GM15510 (cell line): Measurements from ENCODE around the gene ITPRIP.

Experiments
- POLR2A ChIP-seq: IDR thresholded peaks from 3 replicates; pipeline ENCODE4 v1.6.1; 2011; ENCODE audit warnings: borderline replicate concordance; ENCODE audit not compliant: insufficient read length; ENCODE audit errors: extremely low read depth

Gene ITPRIP

DNA sequence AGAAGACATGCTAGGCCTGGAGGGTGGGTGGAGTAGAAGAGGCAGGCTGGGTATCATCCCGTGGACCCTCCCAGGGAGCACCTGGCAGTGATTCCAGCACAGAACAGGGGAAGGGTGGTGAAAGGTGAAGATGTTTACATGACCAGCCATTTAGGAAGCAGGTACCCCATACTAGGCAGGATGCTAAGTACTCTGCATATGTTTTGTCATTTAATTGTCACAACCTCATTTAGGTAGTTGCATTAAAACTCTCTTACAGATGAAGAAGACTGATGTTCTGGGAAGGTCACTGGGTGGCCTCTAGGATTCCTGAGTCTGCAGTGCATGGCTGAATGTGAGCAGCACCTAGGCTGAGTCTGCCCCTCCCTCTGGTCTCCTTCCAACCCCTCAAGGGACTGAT is 15.2 kb downstream of the ITPRIP start:
- TF ChIP-seq POLR2A = no peak

DNA sequence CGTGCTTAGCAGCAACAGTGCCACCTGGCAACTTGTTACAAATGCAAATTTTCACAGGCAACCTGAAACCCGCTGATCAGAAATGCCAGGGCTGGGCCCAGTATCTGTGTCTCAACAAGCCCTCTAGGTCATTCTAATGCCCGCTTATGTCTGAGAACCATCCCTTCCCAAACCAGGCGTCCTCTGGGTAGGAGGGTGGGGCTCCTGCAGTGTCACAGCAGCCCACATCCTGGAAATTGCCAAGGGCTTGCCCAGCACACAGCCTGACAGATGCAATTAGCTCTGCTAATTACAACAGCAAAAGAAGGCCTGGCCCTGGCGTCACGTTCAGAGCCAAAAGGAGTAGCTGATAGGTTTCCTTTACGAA is 15.9 kb downstream of the ITPRIP start:
- TF ChIP-seq POLR2A = no peak

DNA sequence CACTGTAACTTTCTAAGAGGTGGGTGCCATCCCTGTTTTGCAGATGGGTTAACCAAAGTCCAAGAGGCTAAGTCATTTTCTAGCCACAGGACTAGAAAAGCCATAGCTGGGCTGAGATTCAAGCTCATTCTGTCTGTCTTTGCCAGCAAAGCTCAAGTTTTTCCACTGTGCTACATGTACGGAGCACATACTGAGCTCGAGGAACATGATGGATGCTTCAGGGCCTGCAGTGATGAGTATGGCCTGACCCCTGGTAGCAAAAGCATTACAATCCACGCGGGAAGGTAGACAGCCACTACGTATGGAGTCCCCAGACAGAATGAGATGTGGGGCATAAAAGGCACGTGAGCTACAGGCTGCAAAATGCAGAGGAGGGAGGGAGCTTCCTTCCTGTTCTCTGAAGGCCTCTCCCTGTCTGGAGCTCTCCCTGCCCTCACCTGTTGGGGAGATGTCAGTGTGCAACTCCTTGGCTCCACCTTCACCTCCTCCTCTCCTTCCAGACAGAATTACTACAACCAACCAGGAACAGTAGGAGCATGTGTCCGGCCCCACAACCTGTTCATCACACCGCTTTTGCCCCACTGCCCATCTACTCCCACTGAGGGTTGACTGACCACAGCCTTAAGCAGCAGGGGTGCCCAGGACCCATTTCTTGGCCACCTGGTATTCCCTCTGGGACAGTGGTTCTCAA is 16.4 kb downstream of the ITPRIP start:
- TF ChIP-seq POLR2A = no peak

DNA sequence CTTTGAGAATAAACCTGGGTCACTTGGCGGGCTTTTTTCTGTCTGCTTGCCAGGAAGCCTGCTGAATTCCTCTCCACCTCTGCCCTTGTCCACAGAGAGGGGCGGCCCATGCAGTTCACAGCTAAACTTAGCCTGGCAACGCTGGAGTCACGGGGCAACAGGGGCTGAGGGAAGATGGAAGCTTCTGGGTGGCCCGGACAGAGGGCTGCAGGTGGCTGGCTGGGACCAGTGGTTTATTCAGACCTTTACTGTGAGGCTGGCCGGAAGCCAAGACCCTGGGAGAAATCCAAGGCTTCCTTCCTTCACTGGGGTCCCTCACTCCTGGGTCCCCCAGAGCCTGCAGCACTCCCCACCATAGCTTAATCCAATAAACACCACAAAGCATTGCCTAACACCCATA is 17.0 kb downstream of the ITPRIP start:
- no peak for TF ChIP-seq POLR2A

DNA sequence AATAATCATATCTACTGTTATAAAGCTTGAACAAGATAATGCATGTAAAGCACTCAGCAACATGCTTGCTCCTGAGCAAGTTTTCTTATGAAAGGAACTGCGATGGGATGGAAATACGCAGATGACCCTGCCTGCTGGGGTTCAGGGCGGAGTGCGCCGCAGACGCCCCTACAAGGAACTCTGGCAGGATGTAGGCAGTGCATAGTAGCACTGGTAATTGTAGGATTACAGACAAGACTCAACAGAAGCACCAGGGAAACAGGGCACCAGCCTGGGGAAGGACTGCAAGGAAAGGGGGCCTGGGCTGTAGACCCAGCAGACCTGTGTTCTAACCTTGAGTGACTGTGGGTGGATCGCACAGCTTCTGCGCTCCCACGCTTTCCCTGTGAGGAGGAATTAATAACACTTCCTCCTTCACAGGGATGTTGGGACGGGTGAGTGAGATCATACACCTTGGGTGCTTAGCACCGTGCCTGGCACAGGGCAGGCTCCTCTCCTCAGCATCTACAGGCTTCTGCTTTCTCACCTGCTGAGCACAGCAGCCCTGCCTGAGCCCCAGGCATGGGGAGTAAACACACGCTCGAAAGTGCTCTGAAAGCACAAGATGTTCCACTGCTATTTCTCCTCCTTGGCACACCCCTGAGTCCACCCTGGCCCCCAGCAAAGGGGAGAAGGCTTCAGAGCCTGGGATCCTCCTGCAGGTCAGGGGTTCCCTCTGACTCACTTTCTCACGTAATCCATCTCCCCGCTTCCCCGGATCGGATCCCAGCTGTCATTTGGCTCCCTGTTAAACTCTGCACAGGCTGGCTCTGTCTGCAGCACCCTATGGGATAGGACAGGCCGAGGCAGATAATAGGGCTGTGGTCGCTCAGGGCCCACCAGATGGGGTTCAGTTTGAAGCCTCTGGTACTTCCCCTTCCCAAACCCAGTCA is 19.2 kb downstream of the ITPRIP start:
- TF ChIP-seq POLR2A = no peak

DNA sequence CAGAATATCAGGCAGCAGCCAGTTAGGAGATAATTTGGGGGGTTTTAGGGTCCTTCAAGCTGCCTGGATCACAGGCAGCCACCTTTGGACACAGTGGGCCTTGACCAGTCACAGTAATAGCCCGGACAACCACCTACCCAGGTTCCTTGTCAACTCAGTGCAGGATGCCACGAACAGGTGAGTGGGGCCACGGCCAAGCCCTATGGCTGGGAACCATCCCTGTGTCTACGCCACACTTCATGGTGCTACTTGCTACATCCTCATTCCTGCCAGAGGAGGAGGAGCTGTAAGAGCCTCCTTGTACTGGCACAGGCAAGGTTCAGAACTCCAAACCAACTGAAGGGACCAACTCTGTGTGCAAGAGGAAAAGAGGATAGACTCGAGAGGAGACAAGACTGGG is 19.9 kb downstream of the ITPRIP start:
- TF ChIP-seq POLR2A = no peak

DNA sequence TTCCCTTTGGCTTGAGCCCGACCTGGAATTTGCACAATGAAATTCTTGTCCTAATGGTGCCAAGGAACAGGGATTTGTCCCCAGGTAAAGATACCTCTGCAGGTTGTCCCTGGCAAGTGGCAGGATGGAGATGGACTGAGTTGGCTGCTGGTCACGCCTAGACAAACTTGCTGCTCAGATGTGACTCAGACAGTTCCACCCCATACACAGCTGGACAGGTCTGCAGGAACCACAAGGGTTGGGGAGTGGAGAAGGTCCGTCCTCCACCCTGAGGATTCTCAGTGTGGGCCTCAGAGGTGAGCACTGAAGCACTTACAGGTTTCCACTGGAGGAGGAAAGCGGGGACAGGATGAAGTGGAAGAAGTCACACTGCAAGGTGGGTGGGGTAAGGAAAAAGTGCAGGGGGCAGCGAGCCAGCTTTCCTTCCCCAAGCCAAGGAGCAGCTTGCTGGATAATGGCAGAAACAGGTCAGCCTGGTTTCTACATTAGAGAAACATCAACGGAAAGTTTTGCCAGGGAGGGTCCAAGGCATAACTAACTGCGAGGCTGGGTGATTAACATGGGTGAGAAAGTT is 20.5 kb downstream of the ITPRIP start:
- TF ChIP-seq POLR2A = no peak

DNA sequence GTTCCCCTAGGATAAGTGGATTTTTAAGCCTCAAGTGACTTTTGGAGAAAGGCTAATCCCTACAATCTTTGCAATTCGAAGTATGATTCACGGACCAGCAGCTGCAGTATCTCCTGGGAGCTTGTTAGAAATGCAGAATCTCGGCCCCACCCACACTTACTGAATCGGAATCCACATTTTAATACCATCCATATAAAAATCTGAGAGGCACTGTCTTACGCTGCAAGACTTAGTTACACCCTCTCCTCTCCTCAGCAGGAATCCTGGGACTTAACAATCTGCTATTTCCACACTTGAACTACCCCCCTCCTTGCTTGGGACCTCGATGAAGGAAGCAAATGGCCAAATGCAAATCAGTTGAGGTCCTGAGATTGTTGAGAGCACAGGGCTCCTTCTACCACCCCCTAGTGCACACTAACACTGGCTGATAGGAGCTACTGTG is 21.0 kb downstream of the ITPRIP start:
- no peak for TF ChIP-seq POLR2A

DNA sequence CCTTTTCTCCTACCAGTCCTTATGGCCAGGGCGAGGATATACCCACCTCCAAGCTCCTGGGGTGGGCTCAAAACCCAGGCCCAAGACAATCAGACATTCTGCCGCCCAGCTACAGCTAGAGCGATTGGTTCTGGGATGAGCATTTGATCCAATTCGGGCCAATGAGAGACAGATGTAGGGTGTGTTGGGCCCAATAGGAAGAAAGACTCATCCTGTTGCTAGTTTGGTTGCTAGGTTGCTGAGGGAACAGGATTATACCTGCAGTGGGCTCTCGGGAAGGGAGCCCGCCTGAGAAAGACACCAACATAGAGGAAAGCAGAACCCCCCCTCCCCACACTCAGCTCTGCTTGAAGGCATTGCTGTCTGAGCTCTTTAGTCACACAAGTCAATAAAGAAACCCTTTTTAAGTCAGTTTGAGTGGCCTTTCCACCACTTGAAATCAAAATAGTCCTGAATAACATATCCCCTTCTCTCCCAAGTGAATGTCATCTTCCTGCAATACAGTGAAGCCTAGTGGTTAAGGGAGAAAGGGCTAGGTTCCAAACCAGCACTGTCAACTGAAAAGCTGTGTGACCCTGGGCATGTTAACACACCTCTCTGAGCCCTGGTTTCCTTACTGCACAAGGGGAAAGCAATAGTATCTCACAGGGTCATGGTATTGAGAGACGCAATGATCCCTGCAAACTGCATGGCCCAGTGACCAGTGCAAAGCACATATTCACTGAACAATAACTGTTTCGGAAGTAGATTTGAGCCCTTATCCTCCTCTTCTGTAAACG is 21.8 kb downstream of the ITPRIP start:
- no peak for TF ChIP-seq POLR2A

DNA sequence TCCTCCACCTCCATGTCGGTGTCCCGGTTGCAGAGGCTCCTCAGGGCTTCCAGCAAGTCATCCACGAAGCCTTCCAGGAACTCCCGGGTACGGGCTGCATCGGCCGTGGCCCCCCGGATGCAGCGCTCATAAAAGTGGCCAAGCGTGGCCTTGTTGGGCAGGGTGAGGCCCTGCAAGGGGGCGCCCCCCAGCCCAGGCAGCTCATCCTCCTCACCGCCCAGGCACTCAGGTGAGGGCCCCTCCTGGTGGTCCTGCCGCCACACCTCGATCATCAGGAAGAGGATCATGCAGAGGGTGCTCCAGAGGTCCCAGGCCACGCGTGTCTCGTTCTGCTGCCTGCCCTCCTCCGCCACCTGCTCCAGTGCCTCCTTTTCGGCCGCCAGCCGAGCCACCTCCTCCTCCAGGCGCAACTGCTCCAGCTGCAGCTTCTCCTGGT is 22.8 kb downstream of the ITPRIP start:
- TF ChIP-seq POLR2A = no peak

DNA sequence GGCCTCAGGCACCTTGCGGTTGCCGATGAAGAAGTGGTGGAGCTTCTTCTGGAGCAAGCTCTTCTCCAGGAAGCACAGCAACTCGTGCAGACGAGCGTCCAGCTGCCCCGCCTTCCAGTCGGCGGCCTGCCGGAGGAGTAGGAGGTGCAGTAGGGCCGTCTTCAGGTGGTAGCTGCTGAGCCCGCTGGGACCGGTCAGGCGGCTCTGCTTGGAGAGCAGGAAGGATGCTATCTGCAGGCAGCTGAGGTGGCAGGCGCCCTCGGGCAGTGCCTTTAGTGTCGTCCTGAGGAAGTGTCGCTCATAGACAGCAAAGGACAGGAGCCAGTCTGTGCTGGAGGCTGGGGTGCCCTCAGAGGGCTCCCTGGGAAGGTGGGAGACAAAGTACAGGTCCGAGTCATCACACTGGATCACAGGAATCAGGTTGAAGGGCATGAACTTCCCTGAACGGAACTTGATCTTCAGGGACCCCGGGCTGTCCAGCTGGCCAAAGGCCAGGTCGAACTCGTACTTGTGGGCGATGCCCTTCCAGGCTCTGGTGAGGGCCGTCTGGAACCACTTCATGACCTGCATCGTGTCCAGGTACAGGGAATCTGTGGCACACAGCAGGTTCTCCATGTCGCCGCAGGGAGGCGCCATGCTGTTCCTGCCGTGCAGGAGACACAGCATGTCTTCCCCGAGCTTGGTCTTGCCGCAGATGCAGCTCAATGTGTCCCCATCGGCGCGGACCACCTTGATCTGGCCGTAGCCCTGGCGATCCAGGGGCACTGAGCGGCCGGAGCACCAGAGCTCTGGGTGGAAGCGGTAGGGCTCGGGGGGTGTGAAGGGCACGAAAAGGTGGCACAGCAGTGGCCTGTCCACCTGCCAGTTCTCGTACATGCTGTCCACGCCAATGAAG is 23.4 kb downstream of the ITPRIP start:
- no peak for TF ChIP-seq POLR2A

DNA sequence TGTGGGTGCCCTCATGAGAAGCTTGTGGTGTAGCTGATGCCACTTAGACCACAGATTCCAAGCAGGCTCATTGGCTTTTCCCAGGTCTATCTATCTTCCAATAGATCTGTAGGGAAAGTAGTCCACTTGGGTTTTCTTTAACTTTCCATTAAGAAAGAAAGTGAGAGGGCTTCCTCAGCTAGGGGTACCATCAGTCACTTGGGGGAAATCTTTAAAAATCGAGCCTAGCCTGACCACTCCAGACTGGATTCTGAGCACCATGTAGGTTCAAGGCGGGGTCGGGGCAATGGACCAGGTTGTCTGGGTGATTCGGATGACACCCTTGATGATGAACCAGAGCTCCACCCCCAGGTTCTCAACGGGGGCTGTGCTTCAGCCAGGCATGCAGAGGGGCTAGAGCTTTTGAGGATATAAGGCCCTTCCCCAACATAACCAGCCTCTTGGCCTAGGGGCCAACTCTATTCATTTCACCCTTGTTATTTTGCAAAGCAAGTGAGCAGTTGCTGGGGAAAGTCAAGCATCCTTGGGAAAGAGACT is 27.0 kb downstream of the ITPRIP start:
- no peak for TF ChIP-seq POLR2A

DNA sequence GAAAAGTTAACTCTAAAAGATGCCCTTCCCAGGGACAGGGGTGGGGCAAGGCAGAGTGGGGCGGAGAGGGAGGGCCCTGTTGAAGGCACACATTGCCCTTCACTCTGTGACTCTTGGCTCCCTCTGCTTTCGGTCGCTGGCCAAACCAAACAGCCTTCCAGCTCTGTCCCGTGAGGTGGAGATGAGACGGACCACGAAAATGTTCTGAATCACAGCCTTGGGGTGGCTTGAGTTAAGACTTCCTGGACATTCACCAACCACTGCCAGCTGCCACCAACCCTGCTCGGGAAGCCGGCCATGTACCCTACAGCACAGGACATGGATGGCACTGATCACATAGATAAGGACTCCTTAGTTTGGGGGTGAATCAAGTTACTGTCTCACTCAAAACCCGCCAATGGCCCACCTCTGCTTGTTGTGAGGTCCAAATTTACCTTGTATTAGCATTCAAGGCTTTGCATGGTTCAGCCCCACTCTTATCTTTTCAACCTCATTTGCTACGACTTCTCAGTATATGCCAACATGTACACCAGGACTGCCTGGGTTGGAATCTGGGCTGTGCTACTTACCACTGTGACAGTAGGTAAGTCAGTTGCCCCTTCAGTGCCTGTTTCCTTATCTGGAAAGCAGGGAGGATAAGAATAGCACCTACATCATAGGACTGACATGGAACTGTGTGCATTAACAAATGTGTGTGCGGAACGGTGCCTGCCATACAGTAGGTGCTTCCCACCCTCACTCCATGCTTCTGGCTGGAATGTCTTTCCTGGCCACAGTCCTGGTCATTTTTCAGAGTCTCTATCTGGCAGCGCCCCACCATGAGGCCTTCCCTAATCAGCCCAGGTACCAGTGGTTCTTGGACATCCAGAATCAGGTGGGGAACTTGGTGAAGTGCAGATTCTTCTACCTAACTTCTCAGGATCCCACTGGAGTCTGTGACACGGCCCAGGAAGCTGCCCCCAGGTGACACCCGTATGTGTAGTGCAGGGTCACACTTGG is 28.0 kb downstream of the ITPRIP start:
- no peak for TF ChIP-seq POLR2A

DNA sequence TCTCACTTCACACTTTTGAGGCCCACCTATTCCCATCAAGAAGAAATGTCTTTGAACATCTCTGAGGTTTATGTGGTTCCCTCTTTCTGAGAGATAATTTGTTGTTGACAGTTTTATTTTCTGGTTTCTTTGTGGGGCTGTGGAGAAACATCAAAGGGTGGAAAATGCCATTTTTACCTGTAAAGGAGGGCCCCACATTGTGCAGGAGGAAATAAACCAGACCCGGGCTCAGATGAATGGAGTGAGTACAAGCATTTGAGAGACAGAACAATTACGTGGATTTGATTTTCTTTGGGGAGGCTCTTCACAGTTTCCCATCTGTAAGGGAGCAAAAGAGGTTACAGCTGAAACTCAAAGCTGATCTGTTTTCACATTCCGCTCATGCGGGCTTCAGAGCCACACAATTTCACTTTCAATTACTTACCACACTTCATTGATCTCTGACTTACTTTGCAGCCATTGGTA is 29.8 kb downstream of the ITPRIP start:
- TF ChIP-seq POLR2A = no peak
